Measurements from ENCODE around the gene PHF21A. TPM values are rescaled to one million over a fixed set of nuclear protein-coding genes. Genes with fewer than 3 reads are reported as not detected.

The PHF21A gene
- total and polyA plus RNA-seq, 2 of the 13 experiments (the other 11 are each of a cell fraction or from before 2014, with no cell fraction given): 4.1 to 34.6 TPM

- TF ChIP-seq ZBTB33 (CRISPR knock-in tag; IDR thresholded peaks at IDR 0.05): no peak
- TF ChIP-seq RAD21 (CRISPR knock-in tag; IDR thresholded peaks at IDR 0.05): no peak
- no peak for TF ChIP-seq ZNF138 (CRISPR knock-in tag; IDR thresholded peaks at IDR 0.05; ENCODE audit: low read depth)
- no peak for TF ChIP-seq MED1 (CRISPR knock-in tag; IDR thresholded peaks at IDR 0.05)
- no peak for TF ChIP-seq ZNF512 (CRISPR knock-in tag; IDR thresholded peaks at IDR 0.05)
- no peak for TF ChIP-seq SNAPC5 (CRISPR knock-in tag; IDR thresholded peaks at IDR 0.05; ENCODE audit: borderline replicate concordance)
- peak; percentile 6; the same call in 1 of the 2 replicates for TF ChIP-seq E2F1 (CRISPR knock-in tag; IDR thresholded peaks at IDR 0.05)
- TF ChIP-seq NR2F2 (IDR thresholded peaks at IDR 0.05; ENCODE audit: borderline replicate concordance, low read depth): no peak
- TF ChIP-seq SSRP1 (CRISPR knock-in tag; IDR thresholded peaks at IDR 0.05): no peak
- no peak for TF ChIP-seq SRSF1 (optimal IDR thresholded peaks at IDR 0.05; ENCODE audit: low read depth, low read length)
- TF ChIP-seq SMAD3 (CRISPR knock-in tag; IDR thresholded peaks at IDR 0.05): no peak
- TF ChIP-seq ARID4A (CRISPR knock-in tag; IDR thresholded peaks at IDR 0.05; ENCODE audit: borderline replicate concordance): no peak
- TF ChIP-seq RBFOX2 (IDR thresholded peaks at IDR 0.05; ENCODE audit: low read depth, low read length): peak; percentile 57
- peak; percentile 74; the same call in 1 of the 2 replicates for TF ChIP-seq SIN3A (IDR thresholded peaks at IDR 0.05; ENCODE audit: borderline replicate concordance, low read depth, low read length)
- peak; percentile 43 to 79; a peak in 2 of 4 replicates for TF ChIP-seq POLR2A (IDR thresholded peaks at IDR 0.05; ENCODE audit: insufficient read depth in 1 of 2, low read depth in 2 of 2, low read length in 2 of 2)
- TF ChIP-seq IRF9 (CRISPR knock-in tag; IDR thresholded peaks at IDR 0.05; ENCODE audit: borderline replicate concordance): no peak
- TF ChIP-seq ZBTB7B (CRISPR knock-in tag; IDR thresholded peaks at IDR 0.05): peak; percentile 67
- TF ChIP-seq SMARCE1 (IDR thresholded peaks at IDR 0.05; ENCODE audit: borderline replicate concordance): no peak
- TF ChIP-seq ZNF33A (CRISPR knock-in tag; IDR thresholded peaks at IDR 0.05; ENCODE audit: borderline replicate concordance): no peak
- peak; percentile 88 for TF ChIP-seq POLR2AphosphoS5 (IDR thresholded peaks at IDR 0.05; ENCODE audit: low read depth, low read length)
- no peak for TF ChIP-seq ZNF292 (CRISPR knock-in tag; IDR thresholded peaks at IDR 0.05; ENCODE audit: borderline replicate concordance, low read depth)
Observed at GRCh38 chr11:45918331-45918941, 202.8 kb downstream of the PHF21A start (continued).
